HG03103 (cell line): ENCODE data around the gene CABLES1.
"Not testable (repeated sequence)": the region's sequence is repeated elsewhere in the genome, so short reads cannot be mapped to it uniquely, and the experiment has no call there.

ENCODE experiments used
- ATAC-seq: cut with Tn5 transposase; IDR thresholded peaks from one replicate; pipeline ENCODE4 v1.9.1; 2021; ENCODE audit warnings: low read depth; ENCODE audit not compliant: unreplicated experiment

The CABLES1 gene

DNA sequence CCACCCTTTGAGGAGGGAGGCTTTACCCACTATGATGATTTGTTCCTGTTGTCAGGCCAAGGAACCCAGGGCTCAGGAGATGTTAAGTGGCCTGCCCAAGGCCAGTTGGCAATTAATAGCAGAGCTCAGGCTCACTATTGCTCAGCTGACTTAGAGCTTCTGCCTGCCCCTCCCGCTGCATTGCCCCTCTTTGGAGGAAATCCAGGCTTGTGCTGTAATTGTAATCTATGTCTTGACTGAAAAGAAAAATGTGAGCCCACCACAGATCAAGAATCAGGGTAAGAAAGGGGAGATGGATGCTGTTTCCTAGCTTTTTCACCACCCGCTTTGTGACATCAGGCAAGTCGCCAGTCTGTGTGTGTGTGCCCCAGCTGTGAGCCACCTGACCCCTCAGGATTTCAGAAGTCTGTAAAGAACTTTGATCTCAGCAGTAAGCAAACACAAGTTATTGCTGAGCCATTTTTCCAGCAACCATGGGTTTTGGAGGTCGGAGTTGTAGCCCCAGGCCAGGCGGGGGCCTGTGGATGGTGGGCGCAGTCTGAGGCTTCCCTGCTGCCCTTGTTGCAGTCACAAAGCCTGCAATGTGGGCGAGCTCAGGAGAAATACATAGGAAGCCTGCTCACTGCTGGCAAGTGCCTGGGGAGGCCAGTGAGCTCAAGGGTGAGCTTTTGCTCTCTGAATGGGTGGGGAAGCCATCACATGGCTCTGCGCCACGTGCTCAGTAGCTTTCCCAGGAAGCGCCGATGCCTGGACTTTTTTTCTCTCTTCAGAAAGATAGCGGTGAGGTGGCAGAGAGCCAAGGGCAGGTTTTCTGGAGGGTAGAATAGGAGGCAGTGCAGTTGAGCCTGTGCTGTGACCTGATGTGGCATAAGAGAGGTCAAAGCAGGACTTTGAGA, 6.1 kb downstream of the CABLES1 start:
- no peak for ATAC-seq

DNA sequence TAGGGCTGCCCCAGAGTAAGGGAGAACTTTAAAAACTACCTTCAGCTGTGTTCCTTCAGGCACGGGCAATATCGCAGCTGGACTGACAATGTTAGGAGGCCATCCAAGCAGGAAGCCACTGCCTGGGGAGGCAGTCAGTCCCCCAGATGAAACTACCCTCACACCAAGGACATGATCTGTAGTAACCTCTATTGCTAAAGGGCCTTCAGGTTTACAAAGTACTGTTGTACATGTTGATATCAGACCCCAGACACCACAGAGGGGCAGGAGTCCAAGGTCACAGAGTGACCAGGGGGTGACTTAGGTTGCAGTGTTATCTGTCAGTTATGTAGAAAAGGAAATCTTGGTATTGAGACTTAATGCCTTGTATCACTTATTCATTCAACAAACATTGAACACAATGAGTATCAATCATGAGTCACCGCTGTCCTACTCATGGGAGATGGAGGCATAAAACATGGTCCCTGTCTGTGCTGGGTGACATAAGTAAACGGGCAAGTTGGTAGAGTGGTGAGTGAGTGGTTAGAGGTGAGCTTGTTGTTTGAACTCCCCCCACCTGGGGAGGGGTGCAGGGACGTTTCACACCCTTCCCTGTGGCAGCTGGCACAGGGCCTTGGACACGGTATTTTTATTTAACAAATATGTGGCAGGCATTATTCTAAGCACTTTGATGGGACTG, 7.1 kb downstream of the CABLES1 start:
- no peak for ATAC-seq

DNA sequence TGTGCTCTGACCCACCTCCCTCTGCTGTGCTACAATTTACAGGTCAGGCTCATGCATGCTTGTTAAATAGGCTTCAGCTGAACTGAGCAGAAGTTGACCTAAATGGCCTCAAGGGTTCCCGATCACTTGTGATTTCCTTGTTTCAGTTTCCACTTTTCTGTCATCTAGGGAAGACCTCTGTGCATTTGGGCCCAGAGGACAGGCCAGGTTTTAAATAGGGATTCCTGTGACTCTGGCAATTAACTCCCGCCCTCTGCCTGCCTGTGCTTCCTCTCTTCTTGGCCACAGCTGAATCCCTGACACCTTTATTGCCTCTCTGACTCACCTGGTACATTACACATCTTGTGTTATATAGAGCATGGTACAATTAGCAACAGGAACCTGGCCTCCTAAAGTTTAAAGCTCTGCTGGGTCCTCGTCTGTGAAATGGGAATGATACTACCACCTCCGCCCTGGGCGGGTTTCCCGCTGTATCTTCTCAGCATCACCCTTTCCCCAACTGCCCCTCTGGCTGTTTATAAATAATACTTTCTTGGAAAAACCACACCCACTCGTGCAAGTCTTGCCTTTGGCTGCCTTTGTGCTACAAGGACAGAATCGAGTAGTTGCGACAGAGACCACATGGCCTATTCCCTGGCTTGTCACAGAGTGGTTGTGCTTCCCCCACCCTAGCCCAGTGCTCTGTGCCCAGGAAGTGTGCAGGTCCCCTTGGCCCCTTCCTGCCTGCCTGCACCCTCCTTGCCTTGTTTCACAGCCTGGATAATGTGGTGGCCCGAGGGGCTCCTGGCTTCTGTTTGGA, 7.9 kb downstream of the CABLES1 start:
- no peak for ATAC-seq

DNA sequence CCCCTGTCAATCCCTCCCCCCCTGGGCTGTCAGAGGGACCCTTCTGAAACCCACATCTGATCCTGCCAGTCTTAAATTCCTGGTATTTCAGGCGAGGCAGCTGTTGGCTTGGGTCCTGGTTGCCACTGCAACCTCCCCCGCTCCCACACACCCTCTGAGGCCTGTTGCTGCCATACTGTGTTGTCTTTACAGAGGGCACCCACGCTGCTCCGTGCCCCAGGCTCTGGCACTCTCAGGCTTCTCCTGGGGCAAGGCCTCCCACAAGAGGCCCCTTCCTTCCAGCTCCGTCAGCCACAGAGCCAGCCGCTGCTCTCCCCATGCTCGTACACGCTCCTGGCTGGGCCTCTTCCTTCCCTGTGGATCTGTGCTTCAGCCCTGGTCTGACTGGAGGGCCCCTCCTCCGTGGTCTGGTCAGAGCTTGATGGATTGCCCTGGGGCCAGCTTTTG, 8.6 kb downstream of the CABLES1 start:
- ATAC-seq, result no peak

DNA sequence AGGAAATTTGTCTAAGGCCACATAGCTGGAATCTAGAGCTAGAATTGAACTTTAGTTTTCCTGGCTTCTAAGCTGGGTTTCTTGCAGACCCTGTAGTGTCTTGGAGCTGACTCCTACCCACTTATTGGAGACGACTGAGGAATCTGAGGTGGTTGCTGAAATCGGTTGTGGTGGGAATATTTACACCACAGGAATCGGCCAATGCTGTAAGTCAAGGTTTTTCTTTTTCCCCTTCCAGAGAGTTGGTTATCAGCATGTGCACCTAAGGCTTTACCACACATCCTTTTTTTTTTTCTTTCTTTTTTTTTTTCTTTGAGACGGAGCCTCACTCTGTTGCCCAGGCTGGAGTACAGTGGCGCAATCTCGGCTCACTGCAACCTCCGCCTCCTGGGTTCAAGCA, 9.4 kb downstream of the CABLES1 start:
- no peak for ATAC-seq

DNA sequence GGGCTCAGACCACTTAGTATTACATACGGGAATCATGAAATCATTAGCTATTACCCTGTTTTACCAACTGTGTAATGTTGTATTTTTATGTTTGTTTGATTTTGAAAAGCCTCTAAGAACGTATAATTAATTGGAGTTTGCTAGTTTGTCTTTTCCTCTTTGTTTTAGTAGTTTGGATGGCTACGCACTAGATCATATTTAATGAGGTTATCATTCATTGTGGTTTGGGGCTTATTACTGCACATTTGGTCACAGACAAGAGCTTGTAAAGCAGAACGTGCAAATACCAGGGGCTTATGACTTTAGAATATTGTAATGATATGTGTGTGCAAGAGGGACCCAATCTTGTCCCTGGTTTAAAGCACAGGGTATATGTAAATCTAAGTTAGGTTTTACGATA, 10.3 kb downstream of the CABLES1 start:
- no peak for ATAC-seq

DNA sequence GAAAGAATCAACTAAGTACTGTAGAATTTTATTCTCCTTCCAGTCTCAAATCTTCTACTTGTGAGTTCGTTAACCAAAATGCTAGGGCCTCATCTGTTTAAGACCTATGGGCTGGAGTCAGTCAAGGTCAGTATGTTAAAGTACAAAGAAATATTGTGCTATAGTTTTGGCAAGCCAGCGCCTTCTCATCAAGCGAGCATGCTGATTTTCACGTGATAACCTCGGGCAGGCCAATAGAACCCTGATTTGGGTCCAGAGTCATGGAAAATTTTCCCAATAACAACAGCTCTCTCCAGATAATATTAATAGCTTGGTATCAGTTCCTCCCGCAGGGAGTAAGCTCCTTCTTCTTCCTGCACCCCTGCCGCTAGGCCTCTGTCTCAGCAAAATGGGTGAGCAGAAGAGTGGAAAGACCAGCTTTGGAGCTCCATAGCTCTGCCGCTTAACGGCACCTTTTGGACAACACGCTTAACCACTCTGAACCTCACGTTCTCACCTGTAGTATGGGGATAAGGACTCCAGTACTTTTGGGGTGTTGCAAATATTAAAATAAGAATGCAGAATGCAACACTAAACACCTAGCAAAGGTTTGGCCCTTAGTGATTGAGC, 11.7 kb downstream of the CABLES1 start:
- no peak for ATAC-seq

DNA sequence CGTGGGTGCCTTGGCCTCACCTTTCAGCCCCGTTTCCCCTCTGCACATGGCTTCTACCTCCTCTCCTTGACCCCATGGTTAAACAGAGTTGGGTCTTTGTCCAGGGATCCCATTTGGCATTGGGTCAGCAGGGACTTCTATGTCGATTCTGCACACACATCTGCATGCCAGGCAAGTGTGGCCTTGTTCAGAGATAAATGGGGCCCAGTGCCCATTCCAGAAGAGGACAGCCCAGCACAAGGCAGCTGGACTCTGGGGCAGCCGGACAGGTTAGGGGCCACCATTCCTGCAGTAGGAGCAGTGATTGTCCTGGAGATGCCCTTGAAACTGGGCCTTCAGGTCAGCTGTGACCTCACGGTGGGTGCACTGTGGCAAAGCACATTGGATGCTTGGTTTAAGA, 13.1 kb downstream of the CABLES1 start:
- ATAC-seq, result no peak

DNA sequence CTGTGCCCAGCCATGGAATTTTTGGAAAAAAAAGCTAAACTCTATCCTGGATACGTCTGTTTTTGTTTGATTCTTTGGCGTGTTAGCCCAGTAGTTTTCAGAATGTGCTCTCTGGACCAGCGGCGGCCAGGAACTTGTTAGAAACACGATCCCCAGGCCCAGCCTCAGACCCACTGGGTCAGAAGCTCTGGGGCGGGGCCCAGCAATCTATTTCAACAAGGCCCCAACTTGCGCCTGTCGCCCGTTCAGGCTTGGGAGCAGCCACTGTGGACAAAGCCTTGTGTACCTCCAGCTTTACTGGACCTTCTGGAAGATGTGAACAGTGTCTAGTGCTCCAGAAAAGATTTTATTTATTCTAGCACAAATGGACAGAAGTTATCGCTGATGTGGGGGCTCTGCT, 14.3 kb downstream of the CABLES1 start:
- ATAC-seq, result no peak

DNA sequence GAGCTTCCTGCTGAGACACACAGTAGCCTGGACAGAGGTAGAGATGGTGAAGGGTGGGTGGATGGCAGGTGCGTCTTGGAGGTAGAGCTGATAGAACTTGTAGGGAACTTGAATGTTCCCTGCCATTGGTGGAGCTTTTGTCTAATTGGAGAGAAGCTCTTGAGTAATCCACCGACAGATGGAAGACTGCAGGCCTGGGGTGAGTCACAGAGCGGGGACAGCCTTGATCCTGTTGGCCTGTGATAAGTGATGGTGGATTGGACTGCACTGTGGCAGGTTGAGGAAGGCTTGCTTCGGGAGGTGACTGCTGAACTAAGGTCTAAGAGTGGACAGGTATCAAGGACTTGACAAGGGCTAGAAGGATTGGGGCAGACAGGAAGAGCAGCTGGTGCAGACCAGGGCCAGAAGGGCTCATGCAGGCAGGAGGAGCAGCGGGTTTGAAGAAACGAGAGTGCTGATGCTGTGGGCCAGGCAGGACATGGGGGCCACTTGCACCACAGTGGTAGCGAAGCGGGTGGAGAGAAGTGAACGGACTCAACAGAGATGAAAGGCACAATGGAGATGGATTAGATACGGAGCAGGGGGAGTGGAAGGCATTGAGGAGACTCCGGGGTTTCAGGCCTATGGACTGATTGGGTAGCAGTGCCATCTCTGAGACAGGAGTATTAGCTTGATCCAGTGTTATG, 16.3 kb downstream of the CABLES1 start:
- no peak for ATAC-seq

DNA sequence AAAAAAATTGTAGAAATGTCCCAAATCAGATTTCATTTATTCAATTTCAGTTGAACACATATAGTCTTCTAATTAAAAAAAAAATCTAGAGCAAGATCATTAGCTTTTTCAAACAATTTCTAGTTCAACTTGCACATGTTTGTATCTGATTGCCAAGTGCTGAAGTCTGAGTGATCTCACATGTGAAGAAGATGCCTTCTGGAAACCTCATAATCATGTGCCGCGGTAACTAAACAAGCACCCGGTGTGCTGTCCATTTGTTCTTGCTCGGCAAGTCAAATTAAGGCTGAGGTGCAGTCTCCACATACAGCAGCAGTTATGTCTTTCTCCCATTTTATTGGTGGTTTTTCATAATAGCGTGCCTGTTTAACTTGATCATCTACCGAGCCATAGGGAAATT, 18.7 kb downstream of the CABLES1 start:
- no peak for ATAC-seq

DNA sequence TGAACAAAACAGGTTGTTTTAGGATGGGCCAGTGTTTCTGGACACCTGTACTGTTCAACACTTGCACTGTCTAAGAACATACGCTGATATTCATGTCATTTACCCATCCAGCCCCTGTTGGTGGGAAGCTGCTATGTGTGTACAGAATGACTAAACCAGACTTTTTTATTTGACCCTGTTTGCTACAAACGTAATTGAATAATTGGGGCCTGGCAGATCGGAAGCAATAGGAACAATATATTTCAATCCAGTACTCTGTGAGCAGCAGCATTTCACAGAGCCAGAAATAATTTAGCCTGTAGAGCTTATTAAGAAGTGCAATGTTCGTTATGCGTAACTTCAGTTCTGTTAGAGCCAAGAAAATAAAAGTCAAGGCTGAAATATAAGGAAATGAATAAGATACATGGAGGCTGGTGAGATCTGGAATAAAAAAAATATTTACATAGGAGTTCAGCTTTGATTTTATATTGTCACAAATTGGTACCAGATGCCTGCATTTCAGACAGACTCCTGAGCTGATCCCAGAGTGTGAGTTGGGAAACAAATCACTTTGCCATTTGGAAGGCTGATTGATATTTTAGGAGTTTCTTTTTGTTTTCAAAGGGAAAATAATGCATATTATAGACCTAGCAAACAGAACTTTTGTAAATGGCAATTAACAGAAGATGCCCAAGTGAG, 19.7 kb downstream of the CABLES1 start:
- ATAC-seq, result no peak

DNA sequence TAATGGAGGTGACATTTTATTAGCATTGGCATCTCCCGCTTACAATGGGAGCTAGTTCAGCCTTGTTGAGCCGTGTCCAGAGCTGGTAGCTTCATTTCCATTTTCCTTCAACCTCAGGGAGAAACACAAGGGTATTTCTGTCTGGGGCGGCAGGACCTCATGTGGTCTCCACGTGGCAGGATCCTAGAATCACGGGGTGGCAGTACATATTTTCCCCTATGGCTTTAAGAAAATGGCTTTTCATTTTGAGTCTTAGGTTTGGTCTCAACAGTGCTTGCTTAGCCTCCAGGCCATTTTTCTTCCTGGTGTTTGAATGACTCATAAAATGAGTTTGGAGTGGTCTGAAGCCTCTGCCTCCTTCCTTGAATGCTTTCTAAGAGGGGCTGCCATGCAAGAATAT, 20.3 kb downstream of the CABLES1 start:
- no peak for ATAC-seq

DNA sequence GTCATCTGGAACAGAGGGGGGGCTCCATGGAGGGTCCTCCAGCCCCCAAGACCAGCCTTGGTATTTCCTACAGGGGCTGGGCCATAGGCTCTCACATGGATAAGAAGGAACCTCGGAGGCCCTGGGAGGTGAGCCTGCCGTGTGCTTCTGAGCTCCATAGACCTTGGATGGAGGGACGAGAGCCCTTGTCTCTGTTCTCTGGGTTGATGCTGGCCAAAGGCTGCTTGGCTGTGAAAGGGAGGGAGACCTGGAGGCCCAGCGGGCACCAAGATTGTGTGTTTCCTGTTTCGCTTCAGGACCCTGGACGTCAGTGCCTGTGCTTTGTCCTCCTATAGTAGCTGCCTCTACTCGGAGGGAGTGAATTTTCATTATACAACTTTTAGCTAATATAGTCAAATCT, 20.8 kb downstream of the CABLES1 start:
- no peak for ATAC-seq

DNA sequence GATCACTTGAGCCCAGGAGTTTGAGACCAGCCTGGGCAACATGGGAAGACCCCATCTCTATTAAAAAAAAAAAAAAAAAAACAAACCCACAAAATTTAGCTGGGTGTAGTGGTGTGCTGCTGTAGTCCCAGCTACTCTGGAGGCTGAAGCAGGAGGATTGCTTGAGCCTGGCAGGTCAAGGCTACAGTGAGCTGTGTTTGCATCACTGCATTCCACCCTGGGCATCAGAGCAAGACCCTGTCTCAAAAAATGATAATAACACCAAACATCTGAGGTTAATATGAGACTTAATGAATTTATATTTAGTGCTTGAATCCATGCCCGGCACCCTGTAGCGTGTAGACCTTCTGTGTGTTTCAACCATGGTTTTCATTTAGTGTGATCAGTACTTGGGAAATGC, 22.8 kb downstream of the CABLES1 start:
- ATAC-seq, result no peak

DNA sequence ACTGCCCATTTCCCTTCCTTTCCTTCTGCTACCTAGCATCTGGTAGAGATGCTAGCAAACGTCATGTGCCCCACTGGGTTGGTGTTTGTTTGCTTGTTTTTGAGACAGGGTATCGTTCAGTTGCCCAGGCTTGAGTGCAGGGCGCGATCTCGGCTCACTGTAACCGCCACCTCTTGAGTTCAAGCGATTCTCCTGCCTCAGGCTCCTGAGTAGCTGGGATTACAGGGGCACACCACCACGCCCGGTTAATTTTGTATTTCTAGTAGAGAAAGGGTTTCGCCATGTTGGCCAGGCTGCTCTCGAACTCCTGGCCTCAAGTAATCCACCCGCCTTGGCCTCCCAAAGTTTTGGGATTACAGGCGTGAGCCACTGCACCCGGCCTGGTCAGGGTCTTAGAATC, 23.6 kb downstream of the CABLES1 start:
- not testable (repeated sequence) for ATAC-seq

DNA sequence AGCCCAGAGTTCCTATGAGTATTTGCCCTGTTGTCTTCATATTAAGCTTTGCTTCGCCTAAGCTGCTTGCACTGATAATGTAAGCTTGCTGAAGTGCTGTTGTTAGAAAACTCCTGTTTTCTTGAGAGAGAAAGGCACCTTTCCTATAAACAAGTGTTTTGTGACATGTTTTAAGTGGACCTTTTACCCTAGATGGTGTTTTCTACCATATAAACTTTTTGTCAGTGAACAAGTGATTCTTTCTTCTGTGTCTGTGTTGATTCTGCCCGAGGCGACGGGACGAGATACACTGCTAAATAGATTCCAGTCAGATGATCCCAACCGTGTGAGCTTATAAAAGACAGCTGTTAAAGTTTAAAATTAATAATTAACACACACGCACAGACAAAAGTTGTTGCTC, 24.1 kb downstream of the CABLES1 start:
- no peak for ATAC-seq

DNA sequence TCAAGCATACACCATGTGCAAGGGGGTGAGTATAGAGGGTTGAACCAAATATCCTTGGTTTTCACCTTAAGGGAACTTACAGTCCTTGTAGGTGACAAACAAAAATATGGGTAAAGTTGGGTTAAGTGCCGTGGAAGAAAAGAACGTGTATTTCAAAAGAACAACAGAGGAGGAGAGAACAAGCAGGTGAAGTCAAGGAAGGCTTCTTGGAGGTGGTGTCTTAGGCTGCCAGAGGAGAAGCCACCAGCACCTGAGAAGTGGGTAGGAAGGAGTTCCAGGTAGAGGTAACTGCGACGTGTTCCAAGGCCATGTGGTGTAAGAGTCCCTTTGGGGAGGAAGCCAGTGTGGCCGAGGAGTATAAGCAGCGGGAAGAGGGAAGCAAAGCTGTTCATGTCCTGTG, 27.2 kb downstream of the CABLES1 start:
- no peak for ATAC-seq

DNA sequence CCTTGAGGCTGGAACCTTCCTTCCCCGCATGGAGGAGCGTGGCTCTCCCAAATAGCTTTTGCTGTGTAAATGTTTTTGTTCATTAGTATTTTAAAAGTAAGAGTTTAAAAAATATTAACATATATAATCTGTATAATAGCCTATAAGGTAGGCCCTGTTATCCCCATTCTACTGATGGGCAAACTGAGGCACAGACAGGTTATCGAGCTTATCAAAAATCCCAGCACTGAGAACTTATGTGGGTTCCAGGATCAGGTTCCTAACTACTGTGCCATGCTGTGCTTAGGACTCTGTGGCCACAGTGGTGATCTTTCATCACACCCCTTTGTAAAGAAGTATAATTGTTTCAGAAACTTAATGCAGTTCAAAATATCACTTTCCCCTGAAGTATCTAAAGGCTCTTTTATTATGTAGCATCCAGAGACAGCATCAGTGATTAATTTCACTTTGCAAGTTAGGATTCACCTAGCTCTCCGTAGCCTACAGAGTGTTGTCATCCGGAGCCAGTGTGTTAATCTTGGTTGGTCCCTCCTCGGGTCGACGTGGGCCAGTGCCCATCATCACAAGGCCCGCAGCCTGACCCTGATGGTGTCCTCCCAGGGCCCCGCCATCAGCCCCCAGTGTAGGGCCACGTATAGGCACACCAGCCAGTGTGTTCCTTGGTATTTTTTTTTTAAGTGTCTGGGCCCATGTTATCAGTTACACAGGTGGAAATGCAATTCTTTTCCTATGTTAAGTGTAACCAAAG, 28.7 kb downstream of the CABLES1 start:
- ATAC-seq, result no peak
